ENCODE results near the gene PBOV1.

PBOV1 gene

GRCh38 chr6:138211601-138212000 is 6.7 kb downstream of the PBOV1 start:
- H3K36me3 ChIP-seq (ENCODE audit: control insufficient read depth in 5 of 5, insufficient read depth in 5 of 5, low read length in 5 of 5) = no peaks in the 10 kb centered on the region

GRCh38 chr6:138211048-138211581 is 7.2 kb downstream of the PBOV1 start:
- Histone ChIP-seq H3K4me3 (ENCODE audit: low read depth in 1 of 5, low read length in 5 of 5) (no peak overlapping the region), H3K36me3 (ENCODE audit: control insufficient read depth in 5 of 5, insufficient read depth in 5 of 5, low read length in 5 of 5) (no peaks in the 10 kb centered on the region), H3K27me3 (ENCODE audit: control insufficient read depth in 5 of 5, insufficient read depth in 4 of 5, low read length in 5 of 5) (no peaks in the 10 kb centered on the region), H3K27ac (ENCODE audit: low read depth, low read length) (no peak overlapping the region), H3K4me1 (ENCODE audit: control insufficient read depth in 5 of 5, insufficient read depth in 5 of 5, low read length in 5 of 5) (peaks cover 0 to 11% (median 0%) of the 10 kb centered on the region in 5 donors), H3K9me3 (ENCODE audit: control insufficient read depth in 5 of 5, low read length in 5 of 5) (no peaks in the 10 kb centered on the region), H3K9ac (ENCODE audit: low read length in 5 of 5) (no peak overlapping the region)

More at GRCh38 chr6:138211601-138212000, 6.7 kb downstream of the PBOV1 start:
- Histone ChIP-seq H3K27me3 (ENCODE audit: control insufficient read depth in 5 of 5, insufficient read depth in 4 of 5, low read length in 5 of 5) (no peaks in the 10 kb centered on the region), H3K4me1 (ENCODE audit: control insufficient read depth in 5 of 5, insufficient read depth in 5 of 5, low read length in 5 of 5) (peaks cover 0 to 11% (median 0%) of the 10 kb centered on the region in 5 donors), H3K9ac (ENCODE audit: low read length in 5 of 5) (no peak overlapping the region), H3K4me3 (ENCODE audit: low read depth in 1 of 5, low read length in 5 of 5) (no peak overlapping the region), H3K27ac (ENCODE audit: low read depth, low read length) (no peak overlapping the region), H3K9me3 (ENCODE audit: control insufficient read depth in 5 of 5, low read length in 5 of 5) (no peaks in the 10 kb centered on the region)

GRCh38 chr6:138206862-138207261 is 11.4 kb downstream of the PBOV1 start:
- H3K4me1 ChIP-seq (ENCODE audit: control insufficient read depth in 5 of 5, insufficient read depth in 5 of 5, low read length in 5 of 5) = peaks cover 0 to 11% (median 0%) of the 10 kb centered on the region in 5 donors
- H3K9ac ChIP-seq (ENCODE audit: low read length in 5 of 5) = no peak overlapping the region
- H3K27me3 ChIP-seq (ENCODE audit: control insufficient read depth in 5 of 5, insufficient read depth in 4 of 5, low read length in 5 of 5) = no peaks in the 10 kb centered on the region
- H3K4me3 ChIP-seq (ENCODE audit: low read depth in 1 of 5, low read length in 5 of 5) = no peak overlapping the region
- no peak overlapping the region for H3K27ac ChIP-seq (ENCODE audit: low read depth, low read length)
- no peaks in the 10 kb centered on the region for H3K9me3 ChIP-seq (ENCODE audit: control insufficient read depth in 5 of 5, low read length in 5 of 5)
- H3K36me3 ChIP-seq (ENCODE audit: control insufficient read depth in 5 of 5, insufficient read depth in 5 of 5, low read length in 5 of 5) = no peaks in the 10 kb centered on the region

GRCh38 chr6:138205437-138206094 is 12.7 kb downstream of the PBOV1 start:
- Histone ChIP-seq H3K9ac (ENCODE audit: low read length in 5 of 5) (no peak overlapping the region), H3K36me3 (ENCODE audit: control insufficient read depth in 5 of 5, insufficient read depth in 5 of 5, low read length in 5 of 5) (no peaks in the 10 kb centered on the region), H3K4me1 (ENCODE audit: control insufficient read depth in 5 of 5, insufficient read depth in 5 of 5, low read length in 5 of 5) (peaks cover 0 to 8% (median 0%) of the 10 kb centered on the region in 5 donors), H3K9me3 (ENCODE audit: control insufficient read depth in 5 of 5, low read length in 5 of 5) (no peaks in the 10 kb centered on the region), H3K27me3 (ENCODE audit: control insufficient read depth in 5 of 5, insufficient read depth in 4 of 5, low read length in 5 of 5) (no peaks in the 10 kb centered on the region), H3K4me3 (ENCODE audit: low read depth in 1 of 5, low read length in 5 of 5) (no peak overlapping the region), H3K27ac (ENCODE audit: low read depth, low read length) (no peak overlapping the region)

GRCh38 chr6:138204792-138205384 is 13.4 kb downstream of the PBOV1 start:
- H3K27me3 ChIP-seq (ENCODE audit: control insufficient read depth in 5 of 5, insufficient read depth in 4 of 5, low read length in 5 of 5) = no peaks in the 10 kb centered on the region
- no peak overlapping the region for H3K9ac ChIP-seq (ENCODE audit: low read length in 5 of 5)
- no peaks in the 10 kb centered on the region for H3K36me3 ChIP-seq (ENCODE audit: control insufficient read depth in 5 of 5, insufficient read depth in 5 of 5, low read length in 5 of 5)
- peaks cover 0 to 8% (median 0%) of the 10 kb centered on the region in 5 donors for H3K4me1 ChIP-seq (ENCODE audit: control insufficient read depth in 5 of 5, insufficient read depth in 5 of 5, low read length in 5 of 5)
- H3K27ac ChIP-seq (ENCODE audit: low read depth, low read length) = no peak overlapping the region
- H3K9me3 ChIP-seq (ENCODE audit: control insufficient read depth in 5 of 5, low read length in 5 of 5) = no peaks in the 10 kb centered on the region
- H3K4me3 ChIP-seq (ENCODE audit: low read depth in 1 of 5, low read length in 5 of 5) = no peak overlapping the region

GRCh38 chr6:138204303-138204702 is 14.0 kb downstream of the PBOV1 start:
- no peaks in the 10 kb centered on the region for H3K27me3 ChIP-seq (ENCODE audit: control insufficient read depth in 5 of 5, insufficient read depth in 4 of 5, low read length in 5 of 5)
- peaks cover 0 to 8% (median 0%) of the 10 kb centered on the region in 5 donors for H3K4me1 ChIP-seq (ENCODE audit: control insufficient read depth in 5 of 5, insufficient read depth in 5 of 5, low read length in 5 of 5)
- no peak overlapping the region for H3K4me3 ChIP-seq (ENCODE audit: low read depth in 1 of 5, low read length in 5 of 5)
- no peaks in the 10 kb centered on the region for H3K9me3 ChIP-seq (ENCODE audit: control insufficient read depth in 5 of 5, low read length in 5 of 5)
- H3K36me3 ChIP-seq (ENCODE audit: control insufficient read depth in 5 of 5, insufficient read depth in 5 of 5, low read length in 5 of 5) = no peaks in the 10 kb centered on the region
- no peak overlapping the region for H3K27ac ChIP-seq (ENCODE audit: low read depth, low read length)
- no peak overlapping the region for H3K9ac ChIP-seq (ENCODE audit: low read length in 5 of 5)

GRCh38 chr6:138203315-138203714 is 15.0 kb downstream of the PBOV1 start:
- Histone ChIP-seq H3K4me3 (ENCODE audit: low read depth in 1 of 5, low read length in 5 of 5) (no peak overlapping the region), H3K36me3 (ENCODE audit: control insufficient read depth in 5 of 5, insufficient read depth in 5 of 5, low read length in 5 of 5) (no peaks in the 10 kb centered on the region), H3K27ac (ENCODE audit: low read depth, low read length) (no peak overlapping the region), H3K9me3 (ENCODE audit: control insufficient read depth in 5 of 5, low read length in 5 of 5) (no peaks in the 10 kb centered on the region), H3K27me3 (ENCODE audit: control insufficient read depth in 5 of 5, insufficient read depth in 4 of 5, low read length in 5 of 5) (no peaks in the 10 kb centered on the region), H3K4me1 (ENCODE audit: control insufficient read depth in 5 of 5, insufficient read depth in 5 of 5, low read length in 5 of 5) (peaks cover 0 to 8% (median 0%) of the 10 kb centered on the region in 5 donors), H3K9ac (ENCODE audit: low read length in 5 of 5) (no peak overlapping the region)

- Histone ChIP-seq H3K27ac (ENCODE audit: low read depth, low read length) (no peak overlapping the region), H3K9ac (ENCODE audit: low read length in 5 of 5) (no peak overlapping the region), H3K4me3 (ENCODE audit: low read depth in 1 of 5, low read length in 5 of 5) (no peak overlapping the region), H3K36me3 (ENCODE audit: control insufficient read depth in 5 of 5, insufficient read depth in 5 of 5, low read length in 5 of 5) (no peaks in the 10 kb centered on the region), H3K9me3 (ENCODE audit: control insufficient read depth in 5 of 5, low read length in 5 of 5) (no peaks in the 10 kb centered on the region), H3K27me3 (ENCODE audit: control insufficient read depth in 5 of 5, insufficient read depth in 4 of 5, low read length in 5 of 5) (no peaks in the 10 kb centered on the region), H3K4me1 (ENCODE audit: control insufficient read depth in 5 of 5, insufficient read depth in 5 of 5, low read length in 5 of 5) (peaks cover 0 to 4% (median 0%) of the 10 kb centered on the region in 5 donors)
These were observed 16.5 kb downstream of the PBOV1 start for GRCh38 chr6:138201836-138202235.

GRCh38 chr6:138198430-138199091 is 19.7 kb downstream of the PBOV1 start:
- Histone ChIP-seq H3K27me3 (ENCODE audit: control insufficient read depth in 5 of 5, insufficient read depth in 4 of 5, low read length in 5 of 5) (no peaks in the 10 kb centered on the region), H3K9me3 (ENCODE audit: control insufficient read depth in 5 of 5, low read length in 5 of 5) (no peaks in the 10 kb centered on the region), H3K36me3 (ENCODE audit: control insufficient read depth in 5 of 5, insufficient read depth in 5 of 5, low read length in 5 of 5) (no peaks in the 10 kb centered on the region), H3K9ac (ENCODE audit: low read length in 5 of 5) (no peak overlapping the region), H3K27ac (ENCODE audit: low read depth, low read length) (no peak overlapping the region), H3K4me1 (ENCODE audit: control insufficient read depth in 5 of 5, insufficient read depth in 5 of 5, low read length in 5 of 5) (peaks cover 0 to 7% (median 6%) of the 10 kb centered on the region in 5 donors), H3K4me3 (ENCODE audit: low read depth in 1 of 5, low read length in 5 of 5) (no peak overlapping the region)

GRCh38 chr6:138197570-138197969 is 20.7 kb downstream of the PBOV1 start:
- H3K27ac ChIP-seq (ENCODE audit: low read depth, low read length) = no peak overlapping the region
- H3K4me3 ChIP-seq (ENCODE audit: low read depth in 1 of 5, low read length in 5 of 5) = no peak overlapping the region
- peaks cover 0 to 7% (median 6%) of the 10 kb centered on the region in 5 donors for H3K4me1 ChIP-seq (ENCODE audit: control insufficient read depth in 5 of 5, insufficient read depth in 5 of 5, low read length in 5 of 5)
- H3K9ac ChIP-seq (ENCODE audit: low read length in 5 of 5) = no peak overlapping the region
- no peaks in the 10 kb centered on the region for H3K9me3 ChIP-seq (ENCODE audit: control insufficient read depth in 5 of 5, low read length in 5 of 5)
- no peaks in the 10 kb centered on the region for H3K27me3 ChIP-seq (ENCODE audit: control insufficient read depth in 5 of 5, insufficient read depth in 4 of 5, low read length in 5 of 5)
- H3K36me3 ChIP-seq (ENCODE audit: control insufficient read depth in 5 of 5, insufficient read depth in 5 of 5, low read length in 5 of 5) = no peaks in the 10 kb centered on the region

All from subcutaneous abdominal adipose tissue (tissue), 5 donors.